Measurements from ENCODE around the gene LRP2. TPM values are rescaled to one million over a fixed set of nuclear protein-coding genes. Genes with fewer than 3 reads are reported as not detected.

LRP2 gene
- total RNA-seq, 1 donor from 2014 or later, result 0.91 TPM

DNA sequence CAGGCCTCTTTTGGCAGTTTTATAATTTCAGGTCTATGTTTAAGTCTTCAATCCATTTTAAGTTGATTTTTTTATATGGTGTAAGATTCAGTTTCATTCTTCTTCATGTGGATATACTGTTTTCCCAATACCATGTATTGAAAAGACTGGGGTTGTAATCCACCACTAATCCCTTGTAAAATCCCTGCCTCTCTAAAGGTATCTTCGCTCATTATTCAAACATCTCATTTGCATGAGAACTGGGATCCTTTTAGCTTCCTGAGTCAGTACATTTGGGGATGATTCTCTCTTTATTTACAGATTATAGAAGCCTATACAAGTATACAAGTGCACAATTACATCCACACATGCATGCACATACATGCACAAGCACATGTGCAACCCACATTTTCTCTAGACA is 267.7 kb downstream of the LRP2 start:
- no peak for ATAC-seq
- no peak for DNase-seq (ENCODE audit: low spot score)

DNA sequence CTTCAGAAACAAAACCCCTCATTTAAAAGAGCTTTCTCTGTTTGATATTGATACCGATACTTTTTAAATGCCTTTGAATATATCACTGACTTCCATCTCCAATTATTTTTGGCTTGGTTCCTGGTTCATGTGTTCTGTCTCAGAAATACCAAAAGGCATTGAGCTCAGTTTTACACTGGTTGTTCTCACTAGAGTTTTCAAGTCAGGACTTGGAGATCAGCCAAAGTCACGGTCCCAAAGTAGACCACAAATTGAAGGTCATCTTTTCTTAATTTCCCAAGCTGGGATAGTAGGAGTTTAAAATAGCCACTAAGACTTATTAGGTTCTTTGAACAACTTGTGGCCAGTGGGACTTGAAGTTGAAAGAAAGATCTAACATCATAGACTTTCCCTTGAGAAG is 268.8 kb downstream of the LRP2 start:
- no peak for ATAC-seq
- no peak for DNase-seq (ENCODE audit: low spot score)

DNA sequence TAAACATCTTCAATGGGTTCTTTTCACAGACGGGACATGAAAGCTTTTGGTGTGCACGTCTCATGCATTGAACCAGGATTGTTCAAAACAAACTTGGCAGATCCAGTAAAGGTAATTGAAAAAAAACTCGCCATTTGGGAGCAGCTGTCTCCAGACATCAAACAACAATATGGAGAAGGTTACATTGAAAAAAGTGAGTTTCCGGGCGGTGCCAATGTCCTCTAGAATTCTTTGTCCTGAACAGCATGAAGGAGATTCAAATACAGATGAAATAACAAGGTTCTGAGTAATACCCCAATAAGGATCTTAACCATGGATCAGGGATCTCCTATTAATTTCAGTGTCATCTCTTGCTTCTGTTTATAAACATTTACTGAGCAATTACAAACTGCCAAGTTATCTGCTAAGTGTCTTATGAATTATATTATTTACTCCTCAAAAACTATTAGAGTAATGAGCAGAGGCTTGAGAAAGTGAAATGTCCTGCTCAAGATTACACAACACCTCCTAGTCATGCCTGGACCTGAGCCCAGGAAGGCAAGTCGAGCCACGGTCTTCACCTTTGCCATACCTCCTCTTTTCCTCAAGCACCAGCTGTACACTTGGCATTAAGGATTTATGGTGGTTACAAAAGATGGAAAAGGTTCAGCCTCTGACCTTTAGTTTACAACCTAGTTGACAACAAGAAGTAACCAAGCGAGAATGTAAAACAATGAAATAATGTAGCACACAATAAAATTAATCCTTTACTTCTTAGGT is 270.4 kb downstream of the LRP2 start:
- DNase-seq (ENCODE audit: low spot score), result no peak
- ATAC-seq, result no peak

DNA sequence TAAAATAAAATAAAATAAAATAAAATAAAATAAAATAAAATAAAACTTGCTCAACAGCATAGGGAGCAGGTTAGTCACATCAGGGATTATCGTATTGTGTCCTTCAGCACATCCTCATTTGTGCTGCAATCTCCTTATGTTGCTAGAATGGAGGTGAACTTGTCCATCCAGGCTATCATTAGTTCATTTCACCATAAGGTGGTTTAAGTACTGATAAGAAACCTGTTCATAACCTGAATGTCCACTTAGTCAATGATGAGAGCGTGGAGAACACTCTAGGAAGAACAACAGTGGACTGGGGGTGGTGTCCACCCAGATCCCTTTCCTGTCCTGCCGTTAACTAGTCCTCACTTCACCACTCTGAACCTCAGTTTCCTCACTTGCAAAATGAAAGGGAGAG is 271.1 kb downstream of the LRP2 start:
- DNase-seq (ENCODE audit: low spot score) (no peak), ATAC-seq (no peak)

DNA sequence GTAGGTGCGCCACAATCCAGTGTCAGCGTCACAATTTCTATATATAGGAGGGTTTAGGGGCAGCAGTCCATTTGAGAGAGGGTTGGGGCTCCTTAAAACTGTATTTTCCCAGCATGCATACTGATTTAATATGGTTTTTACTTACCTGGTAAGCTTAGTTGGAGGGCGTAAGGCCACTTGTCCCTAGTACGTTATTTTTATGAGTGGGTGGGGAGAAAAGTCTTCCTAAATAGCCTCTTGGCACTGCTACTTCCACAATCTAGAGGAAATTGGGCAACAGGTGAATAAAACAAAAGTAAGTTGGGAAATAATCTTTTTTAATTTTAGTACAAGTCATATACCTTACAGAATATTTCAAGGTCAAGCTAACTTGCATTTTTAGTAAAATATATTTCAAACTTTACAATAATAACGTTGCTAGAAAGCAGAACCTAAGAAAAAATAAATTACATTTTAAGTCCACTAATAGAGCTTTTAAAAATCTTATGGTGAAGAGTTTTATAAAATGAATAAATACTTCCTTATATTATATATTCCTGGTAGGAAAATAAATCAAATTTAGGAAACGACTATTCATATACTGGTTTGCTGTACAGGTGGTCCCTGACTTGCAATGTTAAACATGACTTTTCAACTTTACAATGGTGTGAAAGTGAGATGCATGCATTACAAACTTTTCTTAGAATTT is 272.1 kb downstream of the LRP2 start:
- DNase-seq (ENCODE audit: low spot score) (no peak), ATAC-seq (no peak)

DNA sequence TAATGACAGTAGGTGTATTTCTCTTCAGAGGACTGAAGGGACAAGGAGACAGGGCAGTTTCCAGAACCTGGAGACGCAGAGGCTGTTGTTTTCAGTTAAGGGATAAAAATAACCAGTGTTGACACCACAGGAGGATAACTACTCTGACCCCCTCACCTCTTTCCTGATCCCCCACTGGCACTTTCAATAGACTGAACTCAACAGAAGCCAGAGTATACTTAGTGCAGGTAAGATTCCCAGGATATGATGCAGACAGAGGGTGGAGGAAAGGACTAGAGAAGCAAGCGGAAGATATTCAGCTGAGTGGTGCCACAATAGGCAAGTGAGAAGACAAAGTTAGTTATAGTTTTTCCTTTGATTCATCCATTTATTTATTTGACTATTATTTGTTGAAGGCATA is 273.2 kb downstream of the LRP2 start:
- ATAC-seq, result no peak

DNA sequence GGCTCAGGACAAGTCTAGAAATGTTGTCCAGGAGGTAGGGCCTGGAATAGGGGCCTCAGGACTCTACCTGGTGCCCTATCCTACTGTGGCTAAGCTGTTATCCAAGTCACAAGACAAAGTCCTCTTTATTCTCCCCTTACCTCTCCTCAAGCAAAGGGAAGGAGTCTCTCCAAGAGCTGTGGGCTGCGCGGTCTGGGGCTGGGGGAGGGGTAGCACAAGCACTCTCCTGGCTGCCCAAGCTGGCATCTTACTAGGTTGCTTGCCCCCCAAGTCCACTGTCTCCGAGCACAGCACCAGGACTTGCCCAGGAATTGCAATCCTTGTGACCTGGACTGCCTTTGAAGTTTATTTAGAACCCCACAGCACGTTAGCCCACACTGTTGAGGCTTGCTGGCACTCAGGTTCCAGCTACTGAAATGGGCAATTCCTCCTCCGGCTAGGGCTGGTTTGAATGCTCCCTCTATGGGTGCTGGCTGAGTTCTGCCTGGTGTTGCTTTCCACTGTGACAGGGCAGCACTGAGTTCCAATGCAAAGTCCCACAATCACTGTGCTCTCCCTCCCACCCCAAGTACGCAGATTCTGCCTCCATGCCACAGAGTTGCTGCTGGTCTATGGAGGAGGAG is 274.5 kb downstream of the LRP2 start:
- DNase-seq (ENCODE audit: low spot score) (peak; percentile 62), ATAC-seq (peak; percentile 94)

More for the DNA sequence above, 273.2 kb downstream of the LRP2 start:
- DNase-seq (ENCODE audit: low spot score), result no peak

DNA sequence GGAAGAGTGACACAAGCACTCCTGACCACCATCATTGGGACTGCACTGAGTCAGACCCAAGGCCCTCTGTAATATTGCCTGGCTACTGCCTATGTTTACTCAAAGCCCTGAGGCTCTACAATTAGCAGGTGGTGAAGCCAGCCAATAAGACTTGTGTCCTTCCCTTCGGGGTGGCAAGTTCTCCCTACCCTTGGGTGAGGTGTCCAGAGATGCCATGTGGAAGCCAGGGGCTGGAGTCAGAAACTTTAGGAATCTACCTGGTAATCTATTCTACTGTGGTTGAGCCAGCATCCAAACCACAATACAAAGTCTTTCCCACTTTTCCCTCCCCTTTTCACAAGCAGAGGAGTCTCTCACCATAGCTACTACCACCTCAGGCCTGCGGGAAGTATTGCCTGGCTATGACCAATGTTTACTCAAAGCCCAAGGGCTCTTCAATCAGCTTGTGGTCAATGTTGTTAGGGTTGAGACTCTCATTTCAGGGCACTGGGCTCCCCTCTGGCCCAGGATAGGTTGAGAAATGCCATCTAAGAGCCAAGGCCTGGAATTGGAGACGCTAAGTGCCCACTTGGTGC is 275.4 kb downstream of the LRP2 start:
- DNase-seq (ENCODE audit: low spot score), result no peak
- ATAC-seq, result no peak

DNA sequence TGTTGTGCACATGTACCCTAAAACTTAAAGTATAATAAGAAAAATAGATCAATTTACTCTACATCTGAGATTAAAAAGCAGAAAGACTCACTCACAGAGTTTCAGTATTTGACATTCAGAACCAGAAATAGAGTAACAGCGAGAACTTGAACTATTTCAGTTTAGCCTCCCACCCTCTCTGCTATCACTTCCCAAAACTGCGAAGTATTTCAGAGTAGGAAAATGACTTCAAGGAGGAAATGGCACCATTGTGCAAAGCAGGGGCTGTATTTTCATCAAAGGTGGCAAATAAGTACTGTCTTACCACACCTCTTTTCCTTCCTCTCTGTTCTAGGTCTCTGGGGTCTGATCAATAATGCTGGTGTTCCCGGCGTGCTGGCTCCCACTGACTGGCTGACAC is 279.3 kb downstream of the LRP2 start:
- ATAC-seq (no peak), DNase-seq (ENCODE audit: low spot score) (no peak)

DNA sequence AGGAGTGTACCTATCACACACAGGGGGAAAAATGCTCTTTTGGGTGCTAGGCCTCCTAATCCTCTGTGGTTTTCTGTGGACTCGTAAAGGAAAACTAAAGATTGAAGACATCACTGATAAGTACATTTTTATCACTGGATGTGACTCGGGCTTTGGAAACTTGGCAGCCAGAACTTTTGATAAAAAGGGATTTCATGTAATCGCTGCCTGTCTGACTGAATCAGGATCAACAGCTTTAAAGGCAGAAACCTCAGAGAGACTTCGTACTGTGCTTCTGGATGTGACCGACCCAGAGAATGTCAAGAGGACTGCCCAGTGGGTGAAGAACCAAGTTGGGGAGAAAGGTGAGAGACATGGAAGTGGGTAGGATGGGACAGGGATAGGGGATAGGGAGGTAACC is 280.8 kb downstream of the LRP2 start:
- no peak for DNase-seq (ENCODE audit: low spot score)

DNA sequence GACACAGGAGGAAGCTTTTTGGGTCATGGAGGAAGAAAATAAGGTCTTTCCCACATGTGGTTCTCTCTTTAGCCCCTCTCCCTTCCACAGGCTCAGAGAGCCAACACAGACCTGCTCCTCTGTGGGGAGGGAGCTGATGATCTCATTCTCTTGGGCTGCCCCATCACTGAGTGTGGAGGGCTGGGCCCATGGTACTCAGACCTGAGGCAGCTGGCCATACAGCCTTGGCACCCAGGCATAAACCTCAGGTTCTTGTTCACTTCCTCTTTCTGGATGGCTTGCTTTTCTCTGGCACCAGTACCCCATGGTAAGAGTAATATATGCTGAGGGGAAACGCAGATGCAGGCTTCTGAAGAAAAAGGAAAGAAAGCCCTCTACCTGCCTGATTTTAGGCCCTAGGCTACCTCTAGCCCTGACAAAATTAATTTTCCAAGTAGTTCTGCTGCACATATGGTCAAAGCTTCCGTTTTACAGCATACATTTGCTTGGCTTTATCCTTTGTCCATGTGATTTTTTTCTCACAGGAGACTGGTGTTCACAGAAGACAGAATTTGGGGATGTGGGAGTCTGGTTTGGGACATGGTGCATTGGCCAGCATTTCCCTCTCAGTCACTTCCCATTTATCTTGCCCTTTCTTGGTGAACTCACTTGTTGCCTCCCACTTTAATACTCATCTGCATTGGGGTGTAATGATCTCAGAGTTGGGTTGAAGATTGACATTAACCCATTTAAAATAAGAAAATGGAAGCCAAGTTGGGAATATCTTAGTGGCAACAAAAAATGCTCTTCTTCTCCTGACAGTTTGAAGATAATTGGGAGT is 281.9 kb downstream of the LRP2 start:
- no peak for DNase-seq (ENCODE audit: low spot score)

More for the DNA sequence above, 280.8 kb downstream of the LRP2 start:
- no peak for ATAC-seq

DNA sequence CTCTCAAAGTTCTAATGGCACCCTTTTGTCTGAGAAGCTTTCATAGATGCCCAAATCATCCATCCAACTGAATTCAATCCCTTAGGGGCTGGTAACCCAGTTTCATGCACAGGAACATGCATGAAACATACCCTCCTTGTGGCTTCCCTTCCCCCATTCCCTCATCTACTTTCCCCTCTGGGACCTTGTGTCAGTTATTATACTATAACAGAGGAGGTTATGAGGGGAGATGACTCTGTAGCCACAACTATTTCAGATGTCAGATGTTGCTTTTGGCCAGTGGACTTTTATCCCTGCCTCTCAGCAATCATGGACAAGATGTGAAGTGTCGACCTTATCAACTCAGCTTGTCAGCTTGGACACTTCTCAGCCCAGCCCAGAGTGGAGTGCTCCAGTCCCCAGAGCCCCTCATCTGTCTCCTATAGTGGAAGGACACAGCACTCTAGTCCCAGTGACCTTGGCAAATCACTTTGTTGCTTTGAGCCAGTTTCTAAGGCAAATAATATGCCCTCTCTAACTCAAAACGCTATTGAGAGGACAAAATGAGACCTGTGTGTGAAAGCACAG is 284.6 kb downstream of the LRP2 start:
- DNase-seq (ENCODE audit: low spot score), result no peak

More for the DNA sequence above, 281.9 kb downstream of the LRP2 start:
- ATAC-seq, result no peak

More for the DNA sequence above, 284.6 kb downstream of the LRP2 start:
- no peak for ATAC-seq

Other genes starting within 250 kb of the LRP2 start
- gene BBS5, start 117.0 kb upstream of the LRP2 start, total RNA-seq, result 1.8 TPM
- 0.18 TPM for gene KLHL41, start 147.2 kb upstream of the LRP2 start, total RNA-seq
- gene FASTKD1, start 211.3 kb upstream of the LRP2 start, total RNA-seq, result 10.6 TPM
- 23.0 TPM for gene PPIG, start 221.8 kb upstream of the LRP2 start, total RNA-seq